ENCODE results near the gene FRG2C. TPM values are rescaled to one million over a fixed set of nuclear protein-coding genes. Genes with fewer than 3 reads are reported as not detected.
"Not testable (repeated sequence)": the region's sequence is repeated elsewhere in the genome, so short reads cannot be mapped to it uniquely, and the experiment has no call there.

Gene FRG2C
- not detected for total RNA-seq

GRCh38 chr3:75664028-75664427 is at the start of gene FRG2C:
Gene FRG2C (plus strand): TSS chr3:75664328. CDS start chr3:75664380, 52 bp downstream.
- not testable (repeated sequence) for H3K4me3 ChIP-seq; H3K4me1 ChIP-seq; H3K27ac ChIP-seq; H3K36me3 ChIP-seq; DNase-seq (ENCODE audit: low spot score in 2 of 2)
- H3K27me3 ChIP-seq = peaks cover 0 to 32% of the 10 kb centered on the region in 2 donors
- 65 to 71% methylated on average over 9 of the region's 9 CpGs for WGBS, 2 donors
- H3K9me3 ChIP-seq = peaks cover 0 to 39% (median 2%) of the 10 kb centered on the region in 4 donors

GRCh38 chr3:75618666-75619305 is 45.3 kb upstream of the FRG2C start:
- H3K36me3 ChIP-seq, H3K9me3 ChIP-seq: not testable (repeated sequence)
- H3K27me3 ChIP-seq = peaks cover 0 to 15% of the 10 kb centered on the region in 2 donors
- peaks cover 0 to 16% (median 0%) of the 10 kb centered on the region in 4 donors for H3K4me1 ChIP-seq
- H3K27ac ChIP-seq = peak overlapping the region in 3 of 4 donors; percentile 47 to 73 (median 67)
- peak overlapping the region; percentile 38 to 58 (median 48) for H3K4me3 ChIP-seq
- peak in 1 of 2 donors; percentile 45 for DNase-seq (ENCODE audit: low spot score in 2 of 2)
- WGBS, 2 donors = 4 to 9% methylated on average over 27 to 31 of the region's 43 CpGs

GRCh38 chr3:75619481-75620031 is 44.6 kb upstream of the FRG2C start:
- H3K27ac ChIP-seq = peak overlapping the region in 3 of 4 donors; percentile 47 to 73 (median 67)
- not testable (repeated sequence) for H3K36me3 ChIP-seq; DNase-seq (ENCODE audit: low spot score in 2 of 2); H3K9me3 ChIP-seq
- H3K4me1 ChIP-seq = peaks cover 0 to 16% (median 0%) of the 10 kb centered on the region in 4 donors
- TF ChIP-seq CTCF (IDR thresholded peaks at IDR 0.05) = peak in 1 of 5 experiments; percentile 16
- peaks cover 0 to 15% of the 10 kb centered on the region in 2 donors for H3K27me3 ChIP-seq
- H3K4me3 ChIP-seq = peak overlapping the region; percentile 38 to 58 (median 48)
- 0 to 3% methylated on average over 12 to 24 of the region's 52 CpGs for WGBS, 2 donors

- H3K36me3 ChIP-seq; H3K9me3 ChIP-seq; DNase-seq (ENCODE audit: low spot score in 2 of 2); H3K4me3 ChIP-seq; H3K27ac ChIP-seq: not testable (repeated sequence)
- Histone ChIP-seq H3K4me1 (peaks cover 0 to 16% (median 0%) of the 10 kb centered on the region in 4 donors), H3K27me3 (peaks cover 0 to 15% of the 10 kb centered on the region in 2 donors)
- WGBS, 2 donors = 80 to 91% methylated on average over 9 to 10 of the region's 10 CpGs
These were observed 42.4 kb upstream of the FRG2C start for GRCh38 chr3:75621772-75622171.

GRCh38 chr3:75623656-75624055 is 40.5 kb upstream of the FRG2C start:
- WGBS, 2 donors = 80 to 84% methylated on average over 5 to 12 of the region's 13 CpGs
- not testable (repeated sequence) for DNase-seq (ENCODE audit: low spot score in 2 of 2); H3K36me3 ChIP-seq; H3K4me3 ChIP-seq; H3K9me3 ChIP-seq; H3K27ac ChIP-seq
- H3K27me3 ChIP-seq = peaks cover 0 to 12% of the 10 kb centered on the region in 2 donors
- peaks cover 0 to 14% (median 0%) of the 10 kb centered on the region in 4 donors for H3K4me1 ChIP-seq

- not testable (repeated sequence) for H3K27ac ChIP-seq; DNase-seq (ENCODE audit: low spot score in 2 of 2); H3K4me1 ChIP-seq; H3K36me3 ChIP-seq; H3K4me3 ChIP-seq; H3K9me3 ChIP-seq; H3K27me3 ChIP-seq
- WGBS, 2 donors = 58 to 78% methylated on average over 1 to 2 of the region's 2 CpGs
These were observed 33.1 kb upstream of the FRG2C start for GRCh38 chr3:75630887-75631535.

GRCh38 chr3:75631541-75631940 is 32.6 kb upstream of the FRG2C start:
- DNase-seq (ENCODE audit: low spot score in 2 of 2) = no peak
- no peak overlapping the region for H3K4me3 ChIP-seq
- no peak for TF ChIP-seq POLR2A (IDR thresholded peaks at IDR 0.05)
- no peak for TF ChIP-seq CTCF (IDR thresholded peaks at IDR 0.05)
- H3K27ac ChIP-seq = no peak overlapping the region
- H3K9me3 ChIP-seq = no peaks in the 10 kb centered on the region
- no peaks in the 10 kb centered on the region for H3K4me1 ChIP-seq
- no peaks in the 10 kb centered on the region for H3K27me3 ChIP-seq
- no peaks in the 10 kb centered on the region for H3K36me3 ChIP-seq
- WGBS, 2 donors = 63 to 74% methylated on average over 2 to 4 of the region's 4 CpGs

GRCh38 chr3:75638947-75639346 is 25.2 kb upstream of the FRG2C start:
- H3K9me3 ChIP-seq; H3K27ac ChIP-seq; H3K36me3 ChIP-seq; H3K4me3 ChIP-seq; H3K4me1 ChIP-seq; DNase-seq (ENCODE audit: low spot score in 2 of 2); H3K27me3 ChIP-seq: not testable (repeated sequence)
- 87 to 92% methylated on average over 10 of the region's 10 CpGs for WGBS, 2 donors
